Stimulated activated CD8-positive, alpha-beta memory T cell treated with anti-CD3 and anti-CD28 coated beads, Interleukin-15, amount 100 ng/mL, for 48 hours (primary cell): ENCODE measurements around the gene NSUN4.
"Not testable (repeated sequence)": the region's sequence is repeated elsewhere in the genome, so short reads cannot be mapped to it uniquely, and the experiment has no call there.

Experiments
- DNase-seq, 2 donors: peaks; one replicate each; pipeline ENCODE4 v3.0.0-alpha.2; 2020; ENCODE audit warnings: low read depth in 2 of 2

The NSUN4 gene

DNA sequence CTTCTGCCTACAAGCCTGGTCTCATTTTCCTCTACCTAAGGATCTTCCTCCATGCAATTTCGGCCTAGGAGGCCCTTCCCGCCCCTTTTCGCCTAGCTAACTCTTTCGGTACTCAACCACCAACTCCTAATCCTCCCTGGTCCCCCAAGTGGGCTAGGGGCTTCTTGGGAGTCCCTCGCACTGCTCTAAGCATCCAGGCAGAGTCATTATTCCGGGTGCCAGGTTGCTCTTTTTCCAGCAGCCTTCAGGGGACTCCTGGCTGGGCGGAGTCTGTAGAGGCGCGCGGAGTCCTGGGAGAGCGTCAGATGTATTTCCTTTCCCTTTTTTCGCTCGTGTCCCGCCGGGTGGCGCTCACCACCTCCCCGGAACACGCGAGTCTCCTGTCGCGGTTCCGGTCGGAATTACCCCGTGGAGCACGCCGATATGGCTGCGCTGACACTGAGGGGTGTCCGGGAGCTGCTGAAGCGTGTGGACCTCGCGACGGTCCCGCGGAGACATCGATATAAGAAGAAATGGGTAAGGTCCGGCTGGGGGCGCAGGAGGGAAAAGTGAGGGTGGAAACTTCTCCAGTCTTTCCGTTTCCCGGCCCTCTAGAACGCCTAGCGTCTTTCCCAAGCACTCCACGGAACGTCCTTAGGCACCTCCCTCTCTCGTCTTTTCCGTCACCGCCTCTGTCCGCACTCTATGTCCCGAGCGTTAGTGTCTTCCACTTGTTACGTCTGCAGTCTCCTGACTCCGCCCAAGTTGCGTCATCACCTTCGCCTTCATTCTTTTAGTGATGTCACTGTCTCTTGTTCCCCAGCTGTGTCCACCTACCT, at the start of gene NSUN4:
Gene NSUN4, plus strand, starts transcription at position 404 of the 818 bp plus-strand sequence. Its CDS starts 20 bp downstream, at position 424.
- peak; percentile 79 for DNase-seq

DNA sequence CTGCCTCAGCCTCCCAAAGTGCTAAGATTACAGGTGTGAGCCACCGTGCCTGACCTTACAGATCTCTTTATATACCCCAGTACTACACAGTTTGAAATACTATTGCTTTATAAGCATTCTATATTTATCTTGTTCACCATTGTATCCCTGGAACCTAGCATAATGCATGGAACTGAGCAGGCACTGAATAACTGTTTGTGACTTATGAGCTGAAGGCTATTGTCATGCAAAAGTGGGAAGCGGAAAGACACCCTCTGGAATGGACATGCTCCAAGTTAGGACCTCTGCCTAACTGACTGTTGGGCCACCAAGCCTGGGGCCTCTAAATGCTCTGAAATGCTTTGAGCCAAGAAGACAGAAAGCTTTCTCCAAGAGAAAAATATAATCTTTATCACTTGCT, 45.3 kb upstream of the NSUN4 start:
- no peak for DNase-seq

DNA sequence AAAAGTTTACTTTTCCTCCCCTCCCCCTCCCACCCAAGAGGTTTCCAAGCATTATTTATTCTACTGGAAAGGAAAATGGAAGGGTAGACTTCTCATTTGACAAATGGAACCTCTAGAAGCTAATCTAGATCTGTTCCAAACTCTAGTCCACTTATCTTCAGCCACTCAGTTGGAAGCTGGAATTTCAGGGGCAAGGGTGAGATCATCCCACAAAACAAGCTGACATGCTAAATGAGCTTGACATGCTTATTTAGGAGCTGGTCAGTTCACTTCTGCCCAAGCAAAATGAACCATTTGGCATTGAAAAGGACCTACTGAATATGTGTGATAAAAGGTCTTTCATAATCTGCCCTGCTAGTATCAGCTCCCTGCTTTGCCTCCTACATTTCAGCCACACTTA, 42.2 kb upstream of the NSUN4 start:
- no peak for DNase-seq

DNA sequence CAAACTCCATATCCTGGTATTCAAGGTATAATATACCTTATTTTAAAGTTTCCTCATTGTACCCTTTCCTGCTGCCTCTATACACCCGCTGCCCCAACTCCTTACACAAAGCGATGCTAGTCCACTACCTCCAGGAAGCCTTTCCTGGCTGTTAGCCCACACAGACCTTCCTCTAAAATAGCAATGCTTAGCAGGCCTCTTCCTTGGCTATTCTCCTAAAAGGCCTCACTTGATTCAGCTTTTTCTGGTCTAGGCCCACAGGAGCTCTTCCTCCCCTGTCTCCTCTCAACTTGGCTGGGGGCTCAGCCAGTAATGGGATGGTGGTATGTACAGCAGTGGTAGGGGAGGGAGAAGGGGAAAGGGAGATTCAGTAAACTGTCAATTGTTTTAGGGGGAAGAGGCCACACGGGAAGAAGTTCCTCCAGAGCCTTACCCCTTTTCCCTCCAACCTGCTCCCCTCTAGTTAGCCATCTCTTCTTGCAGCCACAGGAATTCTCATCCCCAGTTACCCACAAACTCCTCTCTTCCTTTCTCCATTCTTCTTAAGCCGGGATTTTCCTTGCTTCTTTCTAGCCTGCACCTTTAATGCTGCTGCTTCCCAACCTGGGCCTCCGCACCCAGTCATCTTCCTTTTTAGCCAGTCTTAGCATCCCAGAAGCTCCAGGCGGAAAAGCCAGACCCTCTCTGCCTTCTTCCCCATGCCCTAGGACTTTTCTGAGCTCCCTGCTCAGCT, 39.8 kb upstream of the NSUN4 start:
- DNase-seq = no peak

DNA sequence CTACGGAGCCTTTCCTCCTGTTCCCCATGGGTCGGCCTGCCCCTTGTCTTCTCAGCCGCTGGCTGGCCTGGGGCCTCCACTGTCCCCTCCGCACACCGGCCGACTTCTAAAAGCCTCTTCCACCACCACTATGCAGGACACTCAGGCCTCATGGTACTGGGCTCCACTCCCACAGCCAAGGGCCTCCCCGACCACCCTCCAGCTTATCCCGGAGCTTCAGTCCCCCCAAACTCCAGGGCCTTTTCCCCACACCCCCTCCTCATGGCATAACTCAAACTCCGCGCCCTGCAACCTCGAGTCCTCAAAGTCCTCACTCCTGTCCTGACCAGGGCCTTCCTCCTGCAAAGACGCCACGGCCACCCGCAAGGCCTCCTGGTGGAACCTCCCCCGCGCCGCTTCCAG, 39.2 kb upstream of the NSUN4 start:
- no peak for DNase-seq

DNA sequence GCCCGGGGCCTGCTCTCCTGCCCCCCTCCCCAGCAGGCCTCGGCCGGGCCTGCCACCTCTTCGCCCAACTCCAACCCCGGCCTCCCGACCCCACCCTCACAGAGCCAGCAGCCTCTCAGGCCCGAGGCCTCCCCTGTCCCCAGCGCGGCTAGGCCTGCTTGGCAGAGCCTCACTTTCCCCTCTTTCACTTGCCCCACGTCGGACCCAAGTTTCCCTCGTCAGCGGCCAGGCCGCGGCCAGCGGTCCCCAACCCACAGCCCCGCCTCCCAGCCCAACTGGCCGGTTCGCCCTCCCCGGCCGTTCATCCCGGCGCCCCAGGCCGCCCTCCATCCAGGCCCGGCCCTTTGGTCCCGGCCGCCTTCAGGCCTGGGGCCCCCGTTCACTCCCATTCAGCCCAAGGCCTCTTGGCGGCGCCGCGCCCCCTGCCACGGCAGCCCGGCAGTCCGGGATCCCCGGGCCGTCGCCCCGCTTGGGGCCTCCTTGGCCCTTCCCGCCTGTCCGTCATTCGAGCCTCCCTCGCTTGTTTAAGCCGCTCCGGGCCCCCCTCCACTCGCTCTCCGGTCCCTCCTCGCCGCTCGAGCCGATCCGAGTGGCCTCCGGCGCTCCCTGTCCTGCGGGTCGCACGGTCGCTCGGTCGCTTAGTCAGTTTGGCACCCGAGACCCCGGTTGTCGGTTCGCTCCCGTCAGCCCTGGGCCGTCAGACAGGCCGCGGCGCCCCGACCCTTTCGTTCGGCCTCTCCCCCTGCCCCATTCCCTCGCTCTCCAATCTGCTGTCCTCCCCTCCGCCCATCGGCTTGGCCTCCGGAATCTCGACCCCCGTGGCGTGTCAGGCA, 38.6 kb upstream of the NSUN4 start:
- peak; percentile 29 to 35 for DNase-seq

DNA sequence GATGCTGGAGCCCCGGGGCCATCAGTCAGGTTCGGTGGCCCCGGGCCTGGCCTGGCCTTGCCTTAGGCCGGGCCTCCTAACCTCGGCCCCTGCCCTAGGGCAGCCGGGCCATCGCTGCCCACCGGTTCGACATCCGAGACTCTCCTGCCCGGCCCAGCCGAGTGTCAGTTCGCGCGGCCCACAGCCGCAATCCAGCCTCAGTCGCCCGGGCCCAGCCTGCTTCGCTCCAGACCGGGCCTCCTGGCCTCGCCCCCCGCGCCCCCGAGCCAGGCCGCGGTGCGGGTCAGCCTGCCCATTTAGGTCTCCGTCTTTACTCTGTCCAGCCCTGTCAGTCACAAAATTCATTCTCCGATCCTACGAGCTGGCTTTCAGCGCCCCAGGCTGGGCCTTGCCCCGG, 38.0 kb upstream of the NSUN4 start:
- peak; percentile 4 to 6 for DNase-seq

DNA sequence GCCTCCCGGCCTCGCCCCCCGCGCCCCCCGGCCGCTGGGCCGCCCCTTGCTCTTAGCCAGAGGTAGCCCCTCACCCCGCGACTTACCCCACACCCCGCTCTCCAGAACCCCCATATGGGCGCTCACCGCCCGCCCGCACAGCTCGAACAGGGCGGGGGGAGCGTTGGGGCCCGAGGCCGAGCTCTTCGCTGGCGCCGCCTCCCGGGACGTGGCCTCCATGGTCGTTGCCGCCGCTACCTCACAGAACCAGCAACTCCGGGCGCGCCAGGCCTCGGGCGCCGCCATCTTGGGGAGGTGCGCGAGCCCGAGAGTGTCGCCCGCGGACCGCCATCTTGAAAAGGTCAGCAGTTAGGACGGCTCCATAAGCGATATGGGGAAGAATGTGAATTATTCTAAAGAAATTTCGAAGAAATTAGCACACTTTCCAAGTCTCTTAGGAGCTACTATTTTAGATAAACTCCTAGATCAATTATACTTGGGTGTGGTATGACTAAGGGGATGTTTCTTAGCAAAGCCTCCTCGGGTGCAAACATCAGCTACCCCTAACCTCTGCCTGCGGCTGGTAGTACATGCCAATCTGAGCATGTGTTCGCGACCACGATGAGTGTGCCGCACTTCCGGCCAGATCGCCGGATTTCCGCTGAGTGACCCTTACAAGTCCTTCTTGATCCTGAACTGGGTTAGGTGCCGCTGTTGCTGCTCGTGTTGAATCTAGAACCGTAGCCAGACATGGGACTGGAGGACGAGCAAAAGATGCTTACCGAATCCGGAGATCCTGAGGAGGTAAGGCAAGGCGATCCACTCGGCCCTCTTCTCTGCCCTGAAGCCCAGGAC, 37.4 kb upstream of the NSUN4 start, which contains the start of the genes LRRC41 and UQCRH:
Gene LRRC41, minus strand, starts transcription at position 579 of the 834 bp plus-strand sequence. Its CDS starts 294 bp downstream, at position 285.
Gene UQCRH, plus strand, starts transcription at position 661 of the 834 bp plus-strand sequence. Its CDS starts 69 bp downstream, at position 730.
- DNase-seq = peak; percentile 84 to 87

DNA sequence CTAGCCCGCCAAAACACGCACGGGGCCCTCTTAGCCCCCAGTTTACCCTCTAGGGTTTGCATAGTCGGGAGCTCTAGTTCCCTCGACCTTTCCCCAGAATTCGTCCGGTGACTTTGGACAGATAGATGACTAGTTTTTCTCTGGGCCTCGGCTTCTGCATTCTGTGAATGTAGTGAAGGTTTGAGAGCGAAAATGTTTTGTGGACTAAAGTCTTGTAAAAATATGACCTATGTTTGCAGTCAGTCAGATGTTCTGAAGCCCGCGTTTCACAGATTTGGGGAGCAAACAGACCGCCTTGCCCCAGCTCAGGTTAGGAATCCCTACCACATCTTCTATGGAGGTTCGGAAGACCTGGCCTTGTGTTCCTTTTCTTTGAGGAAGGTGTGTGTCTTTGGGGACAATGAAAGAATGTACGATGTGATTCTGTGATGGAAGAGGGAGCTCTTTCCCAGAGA, 36.7 kb upstream of the NSUN4 start:
- DNase-seq = no peak

DNA sequence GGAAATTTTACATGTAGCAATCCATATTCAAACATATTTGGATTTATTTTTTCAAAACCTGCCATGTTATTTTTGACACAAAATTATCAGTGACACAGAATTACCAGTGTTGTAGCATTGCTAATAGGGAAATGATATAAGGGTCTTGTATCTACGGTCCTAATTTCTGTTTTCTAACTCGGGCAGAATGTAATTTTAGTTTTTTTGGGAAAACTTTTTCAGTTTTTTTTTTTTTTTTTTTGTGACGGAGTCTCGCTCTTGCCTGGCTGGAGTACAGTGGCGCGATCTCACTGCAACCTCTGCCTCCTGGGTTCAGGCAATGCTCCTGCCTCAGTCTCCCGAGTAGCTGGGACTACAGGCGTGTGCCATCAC, 34.5 kb upstream of the NSUN4 start:
- no peak for DNase-seq

DNA sequence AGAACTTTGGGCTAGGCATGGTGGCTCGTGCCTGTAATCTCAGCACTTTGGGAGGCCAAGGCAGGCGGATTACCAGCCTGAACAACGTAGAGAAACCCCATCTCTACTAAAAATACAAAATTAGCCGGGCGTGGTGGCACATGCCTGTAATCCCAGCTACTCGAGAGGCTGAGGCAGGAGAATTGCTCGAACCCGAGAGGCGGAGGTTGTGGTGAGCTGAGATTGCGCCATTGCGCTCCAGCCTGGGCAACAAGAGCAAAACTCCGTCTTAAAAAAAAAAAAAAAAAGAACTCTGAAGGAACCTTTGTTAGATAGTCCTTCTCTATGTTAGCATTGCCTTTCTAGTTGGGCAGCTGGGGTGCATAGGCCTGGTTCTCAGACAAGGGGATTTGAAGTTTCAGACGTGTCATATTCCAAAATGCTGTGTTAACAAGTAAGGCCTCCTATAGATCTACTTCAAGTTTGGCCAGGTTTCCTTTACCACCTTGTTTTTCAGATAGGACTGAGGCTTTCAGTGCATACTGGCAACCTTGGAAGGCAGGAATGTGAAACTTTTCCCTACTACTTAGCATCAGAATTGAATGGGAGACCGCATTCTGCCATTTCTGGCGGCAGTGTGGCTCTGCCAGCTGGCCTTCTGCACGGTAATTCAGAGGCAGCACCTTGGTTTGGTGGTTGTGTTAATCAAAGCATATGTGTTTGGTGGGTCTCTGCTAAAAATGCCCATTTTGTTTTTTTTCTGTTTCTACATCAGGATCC, 31.0 kb upstream of the NSUN4 start:
- no peak for DNase-seq

DNA sequence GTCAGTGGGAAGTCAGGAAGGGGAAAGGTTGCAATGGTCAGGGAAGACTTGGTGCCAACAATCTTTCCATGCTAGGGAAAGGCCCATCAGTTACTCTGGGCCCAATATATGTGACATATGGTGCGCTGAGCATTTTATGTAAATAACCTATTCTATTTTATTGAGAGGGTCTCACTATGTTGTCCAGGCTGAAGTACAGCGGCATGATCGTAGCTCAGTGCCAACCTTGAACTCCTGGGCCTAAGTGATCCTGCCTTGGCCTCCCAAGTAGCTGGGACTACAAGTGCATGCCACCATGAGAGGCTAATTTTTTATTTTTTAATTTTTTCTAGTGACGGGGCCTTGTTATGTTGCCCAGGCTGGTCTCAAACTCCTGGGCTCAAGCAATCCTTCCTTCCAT, 30.3 kb upstream of the NSUN4 start:
- DNase-seq = no peak

DNA sequence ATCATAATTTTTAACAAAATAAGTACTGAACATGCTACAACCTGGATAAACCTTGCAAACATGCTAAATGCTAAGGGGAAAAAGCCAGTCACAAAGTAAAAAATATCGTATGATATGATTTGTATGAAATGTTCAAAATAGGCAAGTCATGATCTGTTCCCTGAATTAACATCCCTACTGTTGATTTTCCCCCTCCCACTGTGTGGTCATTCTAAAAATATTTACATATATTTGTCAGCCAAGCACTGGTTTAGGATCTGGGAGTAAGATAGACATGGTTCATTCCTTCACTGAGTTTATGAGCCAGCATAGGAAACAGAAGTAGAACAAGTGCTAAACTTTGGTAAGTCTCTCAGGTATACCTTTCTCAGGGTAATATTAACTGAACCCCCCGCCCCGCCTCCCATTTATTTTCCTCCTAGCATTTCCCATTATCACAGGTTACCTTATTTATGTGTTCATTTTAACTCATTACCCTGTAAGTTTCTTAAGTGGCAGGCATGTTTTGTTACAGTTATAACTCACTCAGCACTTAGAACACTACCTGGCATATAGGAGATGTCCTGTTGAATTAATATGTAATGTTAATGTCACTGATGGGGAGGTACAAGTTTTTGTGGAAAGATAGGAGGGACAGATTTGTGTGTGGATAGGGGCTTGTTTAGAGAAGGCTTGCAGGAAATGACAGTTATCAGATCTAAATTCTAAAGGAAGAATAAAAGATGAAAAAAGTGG, 24.8 kb upstream of the NSUN4 start:
- DNase-seq = no peak

DNA sequence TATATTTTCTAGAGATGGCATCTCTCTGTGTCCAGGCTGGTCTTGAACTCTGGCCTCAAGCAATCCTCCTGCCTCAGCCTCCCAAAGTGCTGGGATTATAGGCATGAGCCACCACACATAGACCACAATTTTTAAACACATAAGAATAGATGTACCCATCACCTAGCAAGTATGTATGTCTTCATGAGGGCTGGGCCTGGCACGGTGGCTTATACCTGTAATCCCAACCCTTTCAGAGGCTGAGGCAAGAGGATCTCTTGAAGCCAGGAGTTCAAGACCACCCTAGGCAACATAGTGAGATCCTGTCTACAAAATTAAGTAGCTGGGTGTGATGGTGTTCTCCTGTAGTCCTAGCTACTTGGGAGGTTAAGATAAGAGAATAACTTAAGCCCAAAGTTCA, 23.3 kb upstream of the NSUN4 start:
- DNase-seq = no peak

DNA sequence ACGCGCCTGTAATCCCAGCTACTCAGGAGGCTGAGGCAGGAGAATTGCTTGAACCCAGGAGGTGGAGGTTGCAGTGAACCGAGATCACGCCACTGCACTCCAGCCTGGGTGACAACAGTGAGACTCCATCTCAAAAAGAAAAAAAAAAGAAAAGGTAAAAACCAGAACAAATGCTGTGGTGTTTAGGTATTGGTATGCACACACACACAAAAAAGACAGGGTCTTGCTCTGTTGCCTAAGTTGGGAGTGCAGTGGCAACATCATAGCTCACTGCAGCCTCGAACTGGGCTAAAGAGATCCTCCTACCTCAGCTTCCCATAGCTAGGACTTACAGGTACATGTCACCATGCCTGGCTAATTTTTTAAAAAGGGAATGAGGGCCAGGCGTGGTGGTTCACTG, 21.3 kb upstream of the NSUN4 start:
- not testable (repeated sequence) for DNase-seq

DNA sequence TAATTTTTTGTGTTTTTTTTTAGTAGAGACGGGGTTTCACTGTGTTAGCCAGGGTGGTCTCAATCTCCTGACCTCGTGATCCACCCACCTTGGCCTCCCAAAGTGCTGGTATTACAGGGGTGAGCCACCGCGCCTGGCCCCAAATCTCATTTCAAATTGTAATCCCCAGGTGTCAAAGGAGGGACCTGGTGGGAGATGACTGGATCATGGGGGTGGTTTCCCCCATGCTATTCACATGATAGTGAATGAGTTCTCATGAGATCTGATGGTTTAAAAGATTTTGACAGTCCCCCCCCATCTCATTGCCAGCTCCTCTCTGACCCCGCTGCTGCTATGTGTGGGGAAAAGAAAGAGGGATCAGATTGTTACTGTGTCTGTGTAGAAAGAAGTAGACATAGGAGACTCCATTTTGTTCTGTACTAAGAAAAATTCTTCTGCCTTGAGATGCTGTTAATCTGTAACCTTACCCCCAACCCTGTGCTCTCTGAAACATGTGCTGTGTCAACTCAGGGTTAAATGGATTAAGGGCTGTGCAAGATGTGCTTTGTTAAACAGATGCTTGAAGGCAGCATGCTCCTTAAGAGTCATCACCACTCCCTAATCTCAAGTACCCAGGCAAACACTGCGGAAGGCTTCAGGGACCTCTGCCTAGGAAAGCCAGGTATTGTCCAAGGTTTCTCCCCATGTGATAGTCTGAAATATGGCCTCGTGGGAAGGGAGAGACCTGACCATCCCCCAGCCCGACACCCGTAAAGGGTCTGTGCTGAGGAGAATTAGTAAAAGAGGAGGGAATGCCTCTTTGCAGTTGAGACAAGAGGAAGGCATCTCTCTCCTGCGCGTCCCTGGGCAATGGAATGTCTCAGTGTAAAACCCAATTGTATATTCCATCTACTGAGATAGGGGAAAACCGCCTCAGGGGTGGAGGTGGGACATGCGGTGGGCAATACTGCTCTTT, 20.4 kb upstream of the NSUN4 start:
- not testable (repeated sequence) for DNase-seq

DNA sequence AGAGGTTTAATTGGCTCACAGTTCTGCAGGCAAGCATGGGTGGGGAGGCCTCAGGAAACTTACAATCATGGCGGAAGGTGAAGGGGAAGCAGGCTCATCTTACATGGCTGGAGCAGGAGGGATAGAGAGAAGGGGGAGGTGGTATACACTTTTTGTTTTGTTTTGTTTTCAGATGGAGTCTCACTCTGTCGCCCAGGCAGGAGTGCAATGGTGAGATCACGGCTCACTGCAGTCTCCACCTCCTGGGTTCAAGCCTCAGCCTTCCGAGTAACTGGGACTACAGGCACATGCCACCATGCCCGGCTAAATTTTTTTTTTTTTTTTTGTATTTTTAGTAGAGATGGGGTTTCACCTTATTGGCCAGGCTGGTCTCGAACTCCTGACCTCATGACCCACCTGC, 18.4 kb upstream of the NSUN4 start:
- not testable (repeated sequence) for DNase-seq
